Erythroblast (primary cell): ENCODE results near the gene SLC1A7.

Experiments used
- GATA1 ChIP-seq: IDR thresholded peaks from 2 replicates; pipeline ENCODE4 v1.6.1; 2011; ENCODE audit warnings: low read depth, mild to moderate bottlenecking, control low read depth, low read length, moderate library complexity
- POLR2A ChIP-seq: IDR thresholded peaks from 2 replicates; pipeline ENCODE4 v1.6.1; 2011; ENCODE audit warnings: mild to moderate bottlenecking, low read length

DNA sequence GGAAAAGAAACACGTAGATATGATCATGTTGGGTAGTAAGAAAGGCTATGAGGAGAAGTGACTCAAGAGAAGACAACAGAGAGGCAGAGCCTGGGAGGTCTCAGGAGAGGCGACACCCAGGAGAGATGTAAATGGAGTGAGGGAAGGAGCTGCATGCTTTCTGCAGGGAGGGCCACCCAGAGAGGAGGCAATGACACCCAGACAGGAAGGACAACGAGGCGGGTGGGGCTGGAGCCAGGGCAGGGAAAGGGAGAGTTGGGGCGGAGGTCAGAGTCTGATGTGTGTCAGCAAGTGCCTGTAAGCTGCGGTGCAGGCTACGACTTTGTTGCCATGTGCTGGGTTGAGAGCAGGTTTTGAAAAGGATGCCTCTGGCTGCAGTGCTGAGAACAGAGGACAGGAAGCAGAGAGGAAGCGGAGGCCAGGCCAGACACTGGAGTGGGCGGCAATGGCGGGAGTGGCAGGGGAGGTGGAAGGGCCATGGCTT is 31.3 kb downstream of the SLC1A7 start:
- TF ChIP-seq POLR2A (no peak), GATA1 (no peak)
